Esophagus squamous epithelium (tissue), 4 donors: ENCODE results near the gene CSGALNACT2.

Experiments
- POLR2A ChIP-seq, 4 donors: fragments of 450-650 bp; IDR thresholded peaks; one replicate each; pipeline ENCODE4 v1.6.1; 2017; ENCODE audit warnings: antibody characterized with exemption in 4 of 4, mild to moderate bottlenecking in 4 of 4, moderate library complexity in 3 of 4
- TF ChIP-seq, protein P1 (sequence below), 6 experiments: fragments of 450-650 bp in 4 of 6; fragments of 200-600 bp in 2 of 6; sonication (generic) in 2 of 6; IDR thresholded peaks; one replicate each; pipeline ENCODE4 v1.5.1; 2016 to 2019; ENCODE audit warnings: antibody characterized with exemption in 6 of 6, mild to moderate bottlenecking in 4 of 6, moderate library complexity in 4 of 6

DNA sequence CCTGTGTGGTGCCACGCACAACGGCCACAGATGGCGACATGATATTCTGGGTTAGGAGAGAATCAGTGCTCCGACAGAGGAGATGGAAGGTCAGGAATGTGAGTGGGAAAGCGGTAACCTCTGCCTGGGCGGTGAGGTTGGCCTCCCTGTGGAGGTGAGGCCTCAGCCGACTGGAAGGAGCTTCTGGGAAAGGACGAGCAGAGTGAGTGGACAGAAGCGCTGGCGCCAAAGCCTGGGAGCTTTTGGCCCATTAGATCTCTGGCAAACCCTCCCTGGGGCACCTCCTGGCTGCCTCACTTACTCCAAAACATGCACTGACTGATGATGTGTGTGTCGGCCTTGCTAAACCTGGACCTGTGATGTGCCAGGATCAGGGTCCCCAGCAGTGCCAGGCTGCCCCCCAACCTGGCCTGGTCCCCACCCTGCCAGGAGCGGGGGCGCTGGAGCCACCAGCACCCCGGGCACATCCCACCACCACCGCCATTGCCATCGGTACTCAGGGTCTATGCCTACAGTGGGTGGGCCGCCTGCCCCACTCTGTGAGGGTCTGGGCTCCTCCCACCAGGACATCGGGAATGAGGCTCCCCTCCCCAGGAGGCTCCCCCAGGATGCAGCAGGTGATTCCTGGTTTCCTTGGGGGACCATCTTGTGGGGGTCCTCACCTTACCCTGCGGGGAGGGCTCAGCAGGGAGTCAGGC, 77.7 kb downstream of the CSGALNACT2 start:
- TF ChIP-seq, protein P1, sequence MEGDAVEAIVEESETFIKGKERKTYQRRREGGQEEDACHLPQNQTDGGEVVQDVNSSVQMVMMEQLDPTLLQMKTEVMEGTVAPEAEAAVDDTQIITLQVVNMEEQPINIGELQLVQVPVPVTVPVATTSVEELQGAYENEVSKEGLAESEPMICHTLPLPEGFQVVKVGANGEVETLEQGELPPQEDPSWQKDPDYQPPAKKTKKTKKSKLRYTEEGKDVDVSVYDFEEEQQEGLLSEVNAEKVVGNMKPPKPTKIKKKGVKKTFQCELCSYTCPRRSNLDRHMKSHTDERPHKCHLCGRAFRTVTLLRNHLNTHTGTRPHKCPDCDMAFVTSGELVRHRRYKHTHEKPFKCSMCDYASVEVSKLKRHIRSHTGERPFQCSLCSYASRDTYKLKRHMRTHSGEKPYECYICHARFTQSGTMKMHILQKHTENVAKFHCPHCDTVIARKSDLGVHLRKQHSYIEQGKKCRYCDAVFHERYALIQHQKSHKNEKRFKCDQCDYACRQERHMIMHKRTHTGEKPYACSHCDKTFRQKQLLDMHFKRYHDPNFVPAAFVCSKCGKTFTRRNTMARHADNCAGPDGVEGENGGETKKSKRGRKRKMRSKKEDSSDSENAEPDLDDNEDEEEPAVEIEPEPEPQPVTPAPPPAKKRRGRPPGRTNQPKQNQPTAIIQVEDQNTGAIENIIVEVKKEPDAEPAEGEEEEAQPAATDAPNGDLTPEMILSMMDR (IDR thresholded peaks at IDR 0.05), result no peak
- TF ChIP-seq POLR2A (IDR thresholded peaks at IDR 0.05), result no peak
